ENCODE results near the gene PITRM1. TPM values are rescaled to one million over a fixed set of nuclear protein-coding genes. Genes with fewer than 3 reads are reported as not detected.

PITRM1 gene
- total RNA-seq, 4 donors from 2014 or later, result 67.6 to 107 (median 74.0) TPM

DNA sequence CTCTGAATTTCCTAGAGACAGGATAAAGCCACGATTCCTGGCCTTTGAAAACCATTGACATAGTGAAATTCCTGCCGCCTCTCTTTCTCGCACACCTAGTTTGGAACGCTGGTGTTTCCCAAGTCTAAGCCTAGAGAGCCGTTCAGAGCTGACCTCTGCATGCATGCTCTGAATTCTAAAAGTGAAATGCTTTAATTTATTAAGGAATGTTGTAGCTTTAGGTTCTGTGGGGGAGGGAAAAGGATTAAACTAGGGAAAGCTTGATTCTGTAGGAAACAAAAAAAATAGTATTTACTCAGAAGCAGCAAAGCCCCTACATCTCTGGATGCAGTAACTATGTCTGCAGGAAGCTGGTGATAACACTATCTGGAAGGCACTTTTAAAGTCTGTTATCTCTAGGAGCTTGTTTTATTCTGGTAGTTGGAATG is 78.0 kb downstream of the PITRM1 start:
- ATAC-seq (ENCODE audit: low FRiP score) (no peak), DNase-seq (ENCODE audit: low spot score) (no peak)
- TF ChIP-seq, protein P1, sequence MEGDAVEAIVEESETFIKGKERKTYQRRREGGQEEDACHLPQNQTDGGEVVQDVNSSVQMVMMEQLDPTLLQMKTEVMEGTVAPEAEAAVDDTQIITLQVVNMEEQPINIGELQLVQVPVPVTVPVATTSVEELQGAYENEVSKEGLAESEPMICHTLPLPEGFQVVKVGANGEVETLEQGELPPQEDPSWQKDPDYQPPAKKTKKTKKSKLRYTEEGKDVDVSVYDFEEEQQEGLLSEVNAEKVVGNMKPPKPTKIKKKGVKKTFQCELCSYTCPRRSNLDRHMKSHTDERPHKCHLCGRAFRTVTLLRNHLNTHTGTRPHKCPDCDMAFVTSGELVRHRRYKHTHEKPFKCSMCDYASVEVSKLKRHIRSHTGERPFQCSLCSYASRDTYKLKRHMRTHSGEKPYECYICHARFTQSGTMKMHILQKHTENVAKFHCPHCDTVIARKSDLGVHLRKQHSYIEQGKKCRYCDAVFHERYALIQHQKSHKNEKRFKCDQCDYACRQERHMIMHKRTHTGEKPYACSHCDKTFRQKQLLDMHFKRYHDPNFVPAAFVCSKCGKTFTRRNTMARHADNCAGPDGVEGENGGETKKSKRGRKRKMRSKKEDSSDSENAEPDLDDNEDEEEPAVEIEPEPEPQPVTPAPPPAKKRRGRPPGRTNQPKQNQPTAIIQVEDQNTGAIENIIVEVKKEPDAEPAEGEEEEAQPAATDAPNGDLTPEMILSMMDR (IDR thresholded peaks at IDR 0.05), result no peak

DNA sequence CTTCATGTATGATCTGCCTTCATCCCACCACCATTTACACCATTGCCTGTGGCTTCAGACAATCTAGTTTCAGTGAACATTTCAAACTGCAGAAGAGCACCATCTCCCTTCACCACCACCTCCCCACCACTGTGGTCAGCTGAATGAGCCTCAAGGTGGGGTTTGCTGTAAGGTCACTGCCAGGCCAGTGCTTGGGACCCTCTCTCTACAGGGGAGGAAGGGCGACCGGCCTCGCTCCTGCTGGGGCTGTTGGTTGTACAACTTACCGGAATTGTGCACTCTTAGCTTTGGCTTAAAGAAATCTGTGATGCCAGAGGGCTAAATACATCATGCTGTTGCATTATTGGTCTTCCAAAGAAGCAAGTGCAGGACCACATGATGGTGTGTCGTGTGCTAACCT is 78.6 kb downstream of the PITRM1 start:
- DNase-seq (ENCODE audit: low spot score), result no peak
- no peak for ATAC-seq (ENCODE audit: low FRiP score)
- TF ChIP-seq, protein P1 (IDR thresholded peaks at IDR 0.05), result no peak

DNA sequence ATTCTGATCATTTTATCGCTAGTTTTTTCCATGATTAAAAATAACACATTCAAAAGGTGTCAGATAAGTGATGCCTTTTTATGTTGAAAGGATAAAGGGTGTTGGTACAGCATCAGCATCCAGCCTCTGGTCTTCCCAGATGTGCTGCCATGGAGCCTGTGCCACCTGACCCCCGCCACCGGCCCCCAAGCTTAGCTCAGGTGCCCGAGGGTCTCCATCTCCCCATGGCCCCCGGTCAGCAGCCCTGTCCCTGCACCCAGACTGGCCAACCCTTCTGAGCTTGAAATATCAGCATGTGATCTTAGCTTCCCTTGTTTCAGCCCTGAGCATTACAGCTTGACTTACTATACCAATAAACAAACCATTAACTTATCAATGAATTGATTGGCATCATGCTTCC is 80.7 kb downstream of the PITRM1 start:
- DNase-seq (ENCODE audit: low spot score) (no peak), ATAC-seq (ENCODE audit: low FRiP score) (no peak)
- TF ChIP-seq, protein P1 (IDR thresholded peaks at IDR 0.05), result no peak

- ATAC-seq (ENCODE audit: low FRiP score), result peak; percentile 65
- no peak for DNase-seq (ENCODE audit: low spot score)
- TF ChIP-seq, protein P1 (IDR thresholded peaks at IDR 0.05), result no peak
Measured at GRCh38 chr10:3090914-3091787, 81.4 kb downstream of the PITRM1 start.

DNA sequence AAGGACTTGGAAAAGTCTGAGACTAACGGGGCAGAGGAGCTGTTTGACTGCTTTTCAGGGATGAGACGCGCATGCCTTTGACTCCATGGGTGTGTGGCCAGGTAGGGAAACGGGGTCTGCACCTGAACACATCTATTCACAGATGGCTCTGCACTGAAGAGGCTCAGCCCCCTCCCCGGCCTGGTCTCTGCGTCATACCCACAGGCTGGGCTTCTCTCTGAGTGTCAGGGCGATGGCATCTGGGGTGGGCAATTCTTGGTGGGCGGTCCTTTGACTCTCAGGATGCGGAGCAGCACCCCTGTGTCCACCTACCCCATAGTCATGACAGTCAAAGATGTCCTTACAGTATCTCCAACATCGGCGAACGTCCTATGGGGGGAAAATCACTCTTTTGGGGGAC is 82.2 kb downstream of the PITRM1 start:
- ATAC-seq (ENCODE audit: low FRiP score) (no peak), DNase-seq (ENCODE audit: low spot score) (no peak)
- TF ChIP-seq, protein P1 (IDR thresholded peaks at IDR 0.05), result no peak

Other genes starting within 250 kb of the PITRM1 start
- 10 to 100 TPM; 22.2 to 83.9 (median 34.0) TPM for gene PFKP, start 105.2 kb downstream of the PITRM1 start, total RNA-seq

All from omental fat pad (tissue), 4 donors.